ENCODE results near the gene SLC45A1.

SLC45A1 gene

GRCh38 chr1:8317647-8318381, at the start of gene SLC45A1:
Gene SLC45A1 (plus strand): TSS chr1:8318114. CDS start chr1:8324330, 6,216 bp downstream.
- TF ChIP-seq, protein P1, sequence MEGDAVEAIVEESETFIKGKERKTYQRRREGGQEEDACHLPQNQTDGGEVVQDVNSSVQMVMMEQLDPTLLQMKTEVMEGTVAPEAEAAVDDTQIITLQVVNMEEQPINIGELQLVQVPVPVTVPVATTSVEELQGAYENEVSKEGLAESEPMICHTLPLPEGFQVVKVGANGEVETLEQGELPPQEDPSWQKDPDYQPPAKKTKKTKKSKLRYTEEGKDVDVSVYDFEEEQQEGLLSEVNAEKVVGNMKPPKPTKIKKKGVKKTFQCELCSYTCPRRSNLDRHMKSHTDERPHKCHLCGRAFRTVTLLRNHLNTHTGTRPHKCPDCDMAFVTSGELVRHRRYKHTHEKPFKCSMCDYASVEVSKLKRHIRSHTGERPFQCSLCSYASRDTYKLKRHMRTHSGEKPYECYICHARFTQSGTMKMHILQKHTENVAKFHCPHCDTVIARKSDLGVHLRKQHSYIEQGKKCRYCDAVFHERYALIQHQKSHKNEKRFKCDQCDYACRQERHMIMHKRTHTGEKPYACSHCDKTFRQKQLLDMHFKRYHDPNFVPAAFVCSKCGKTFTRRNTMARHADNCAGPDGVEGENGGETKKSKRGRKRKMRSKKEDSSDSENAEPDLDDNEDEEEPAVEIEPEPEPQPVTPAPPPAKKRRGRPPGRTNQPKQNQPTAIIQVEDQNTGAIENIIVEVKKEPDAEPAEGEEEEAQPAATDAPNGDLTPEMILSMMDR (IDR thresholded peaks at IDR 0.05) = no peak
- Histone ChIP-seq H3K36me3 (ENCODE audit: control insufficient read depth, insufficient read depth, low read length) (no peaks in the 10 kb centered on the region), H3K9ac (no peak within 1 kb of the TSS), H3K27ac (no peak within 1 kb of the TSS), H3K4me3 (ENCODE audit: low read depth, low read length) (peak within 1 kb of the TSS; percentile 43), H2AFZ (peak within 1 kb of the TSS; percentile 65), H3K4me2 (ENCODE audit: low read length) (peak within 1 kb of the TSS; percentile 67), H3K79me2 (no peaks in the 10 kb centered on the region), H3K9me3 (ENCODE audit: control insufficient read depth, low read length) (no peaks in the 10 kb centered on the region), H3K27me3 (ENCODE audit: control insufficient read depth, insufficient read depth, low read length) (no peaks in the 10 kb centered on the region), H3K4me1 (peaks cover 2% of the 10 kb centered on the region)

- Histone ChIP-seq H3K4me1 (no peaks in the 10 kb centered on the region), H3K79me2 (no peaks in the 10 kb centered on the region), H3K36me3 (ENCODE audit: control insufficient read depth, insufficient read depth, low read length) (no peaks in the 10 kb centered on the region), H3K9me3 (ENCODE audit: control insufficient read depth, low read length) (no peaks in the 10 kb centered on the region), H2AFZ (no peak overlapping the region), H3K9ac (no peak overlapping the region), H3K27ac (no peak overlapping the region), H3K4me3 (ENCODE audit: low read depth, low read length) (no peak overlapping the region), H3K4me2 (ENCODE audit: low read length) (no peak overlapping the region), H3K27me3 (ENCODE audit: control insufficient read depth, insufficient read depth, low read length) (no peaks in the 10 kb centered on the region)
- TF ChIP-seq, protein P1 (IDR thresholded peaks at IDR 0.05) = no peak
Observed at GRCh38 chr1:8273036-8273435, 44.9 kb upstream of the SLC45A1 start.

DNA sequence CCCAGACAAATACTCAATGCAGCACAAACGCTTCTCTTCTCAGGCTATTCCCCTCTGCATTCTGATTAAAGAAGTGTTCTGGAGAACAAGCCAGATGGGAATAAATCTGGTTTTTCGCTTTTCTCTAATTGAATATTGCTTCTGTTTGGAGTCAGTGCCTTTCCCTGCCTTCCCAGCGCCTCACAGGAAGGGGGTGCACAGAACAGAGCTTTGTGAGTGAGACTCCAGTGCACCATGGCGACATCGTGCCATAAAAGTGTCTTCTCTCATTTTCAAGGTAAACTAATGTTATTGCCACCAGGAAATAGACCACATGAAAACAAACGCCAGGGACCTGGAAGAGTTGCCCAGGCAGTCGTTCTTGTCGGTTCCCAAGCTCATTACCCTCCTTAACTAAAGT, 43.6 kb upstream of the SLC45A1 start:
- H3K27ac ChIP-seq = no peak overlapping the region
- TF ChIP-seq, protein P1 (IDR thresholded peaks at IDR 0.05) = no peak

DNA sequence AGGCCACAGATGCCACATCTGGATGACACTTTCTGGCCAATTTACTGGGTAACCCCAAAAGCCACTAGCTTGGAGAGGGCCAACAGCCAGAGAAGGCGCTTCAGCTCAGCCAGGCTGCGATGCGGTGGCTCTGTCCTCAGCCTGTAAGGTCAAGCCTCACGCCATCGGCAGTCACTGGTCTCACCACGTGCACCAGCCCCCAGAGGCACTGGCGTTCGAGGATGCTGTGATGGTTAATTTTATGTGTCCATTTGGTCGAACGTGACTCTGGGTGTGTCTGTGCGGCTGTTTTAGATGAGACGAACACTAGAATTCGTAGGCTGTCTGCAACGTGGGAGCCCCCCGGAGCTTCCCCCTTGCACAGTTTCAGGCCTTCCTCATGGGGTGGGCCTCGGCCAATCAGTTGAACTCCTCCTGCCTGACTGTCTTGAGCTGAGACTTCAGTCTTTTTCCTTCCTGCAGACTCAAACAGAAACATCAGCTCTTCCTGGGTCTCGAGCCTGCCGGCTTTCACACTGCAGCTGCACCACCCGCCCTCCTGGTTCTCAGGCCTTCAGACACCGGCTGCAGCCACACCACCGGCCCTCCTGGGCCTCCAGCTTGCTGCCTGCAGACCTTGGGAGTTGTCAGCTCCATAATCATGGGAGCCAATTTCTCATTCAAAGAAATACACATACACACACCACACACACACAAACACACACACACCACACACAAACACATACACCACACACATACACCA, 41.6 kb upstream of the SLC45A1 start:
- TF ChIP-seq, protein P1 (IDR thresholded peaks at IDR 0.05) = no peak
- Histone ChIP-seq H3K27me3 (ENCODE audit: control insufficient read depth, insufficient read depth, low read length) (no peaks in the 10 kb centered on the region), H3K79me2 (no peaks in the 10 kb centered on the region), H3K9ac (no peak overlapping the region), H3K4me1 (no peaks in the 10 kb centered on the region), H3K9me3 (ENCODE audit: control insufficient read depth, low read length) (no peaks in the 10 kb centered on the region), H3K27ac (no peak overlapping the region), H3K36me3 (ENCODE audit: control insufficient read depth, insufficient read depth, low read length) (no peaks in the 10 kb centered on the region), H2AFZ (no peak overlapping the region), H3K4me3 (ENCODE audit: low read depth, low read length) (no peak overlapping the region), H3K4me2 (ENCODE audit: low read length) (no peak overlapping the region)

More for the DNA sequence above, 43.6 kb upstream of the SLC45A1 start:
- Histone ChIP-seq H3K4me3 (ENCODE audit: low read depth, low read length) (no peak overlapping the region), H3K4me2 (ENCODE audit: low read length) (no peak overlapping the region), H3K9me3 (ENCODE audit: control insufficient read depth, low read length) (no peaks in the 10 kb centered on the region), H3K79me2 (no peaks in the 10 kb centered on the region), H3K36me3 (ENCODE audit: control insufficient read depth, insufficient read depth, low read length) (no peaks in the 10 kb centered on the region), H3K9ac (no peak overlapping the region), H3K27me3 (ENCODE audit: control insufficient read depth, insufficient read depth, low read length) (no peaks in the 10 kb centered on the region), H2AFZ (no peak overlapping the region), H3K4me1 (no peaks in the 10 kb centered on the region)
